Neutrophil (primary cell): ENCODE results near the gene PLA2G6.

Experiments
- H3K27ac ChIP-seq: fragments of 200-600 bp; sonication (generic); 2 replicates; pipeline ENCODE4 v1.5.1; 2016; ENCODE audit warnings: mild to moderate bottlenecking, moderate library complexity
- H3K27me3 ChIP-seq: fragments of 200-600 bp; sonication (generic); 2 replicates; pipeline ENCODE4 v1.6.0; 2016; ENCODE audit warnings: mild to moderate bottlenecking
- H3K36me3 ChIP-seq: fragments of 200-600 bp; sonication (generic); 2 replicates; pipeline ENCODE4 v1.5.1; 2017
- H3K4me1 ChIP-seq, 2 experiments: fragments of 200-600 bp in 1 of 2; sonication (generic) in 1 of 2; 1 replicate in 1 of 2; 2 replicates in 1 of 2; pipeline versions ENCODE4 v1.5.1 to v1.6.1; 2013 to 2016; ENCODE audit warnings: low read depth in 1 of 2, low read length in 1 of 2, mild to moderate bottlenecking in 1 of 2, moderate library complexity in 1 of 2; ENCODE audit not compliant: control insufficient read depth in 1 of 2, insufficient read depth in 1 of 2
- H3K4me3 ChIP-seq, 2 experiments: fragments of 200-600 bp in 1 of 2; sonication (generic) in 1 of 2; 1 replicate in 1 of 2; 2 replicates in 1 of 2; pipeline ENCODE4 v1.5.1; 2013 to 2016; ENCODE audit warnings: low read depth in 1 of 2, low read length in 1 of 2, mild to moderate bottlenecking in 1 of 2, moderate library complexity in 1 of 2
- H3K9me3 ChIP-seq: fragments of 200-600 bp; sonication (generic); 2 replicates; pipeline ENCODE4 v1.5.1; 2016
- CTCF ChIP-seq: fragments of 200-600 bp; sonication (generic); IDR thresholded peaks from 2 replicates; pipeline ENCODE4 v1.5.1; 2016; ENCODE audit warnings: antibody characterized with exemption

The PLA2G6 gene

GRCh38 chr22:38170469-38170868, 11.2 kb downstream of the PLA2G6 start:
- H3K4me1 ChIP-seq: peaks cover 10 to 11% of the 10 kb centered on the region in 2 experiments
- no peaks in the 10 kb centered on the region for H3K9me3 ChIP-seq
- peaks cover 10% of the 10 kb centered on the region for H3K36me3 ChIP-seq
- H3K27me3 ChIP-seq: no peaks in the 10 kb centered on the region
- no peak for TF ChIP-seq CTCF
- H3K4me3 ChIP-seq: no peak overlapping the region
- no peak overlapping the region for H3K27ac ChIP-seq

GRCh38 chr22:38169116-38169515, 12.5 kb downstream of the PLA2G6 start:
- Histone ChIP-seq H3K36me3 (peaks cover 10% of the 10 kb centered on the region), H3K4me1 (peaks cover 7 to 8% of the 10 kb centered on the region in 2 experiments), H3K4me3 (no peak overlapping the region), H3K9me3 (no peaks in the 10 kb centered on the region), H3K27me3 (no peaks in the 10 kb centered on the region), H3K27ac (no peak overlapping the region)
- TF ChIP-seq CTCF: no peak

GRCh38 chr22:38167988-38168407, 13.6 kb downstream of the PLA2G6 start:
- H3K27me3 ChIP-seq: no peaks in the 10 kb centered on the region
- no peaks in the 10 kb centered on the region for H3K9me3 ChIP-seq
- no peak overlapping the region for H3K27ac ChIP-seq
- peaks cover 10% of the 10 kb centered on the region for H3K36me3 ChIP-seq
- TF ChIP-seq CTCF: no peak
- H3K4me3 ChIP-seq: no peak overlapping the region
- peaks cover 4 to 5% of the 10 kb centered on the region in 2 experiments for H3K4me1 ChIP-seq

GRCh38 chr22:38165922-38166593, 15.6 kb downstream of the PLA2G6 start:
- H3K9me3 ChIP-seq: no peaks in the 10 kb centered on the region
- no peak overlapping the region for H3K27ac ChIP-seq
- H3K4me3 ChIP-seq: no peak overlapping the region
- TF ChIP-seq CTCF: no peak
- H3K27me3 ChIP-seq: no peaks in the 10 kb centered on the region
- no peaks in the 10 kb centered on the region for H3K4me1 ChIP-seq
- peaks cover 10% of the 10 kb centered on the region for H3K36me3 ChIP-seq

GRCh38 chr22:38164551-38164918, 17.1 kb downstream of the PLA2G6 start:
- peaks cover 10% of the 10 kb centered on the region for H3K36me3 ChIP-seq
- no peaks in the 10 kb centered on the region for H3K4me1 ChIP-seq
- no peak for TF ChIP-seq CTCF
- H3K27me3 ChIP-seq: no peaks in the 10 kb centered on the region
- no peak overlapping the region for H3K4me3 ChIP-seq
- H3K27ac ChIP-seq: no peak overlapping the region
- H3K9me3 ChIP-seq: no peaks in the 10 kb centered on the region
